Loucy (cell line): ENCODE measurements around the gene FAM240A.

Experiments
- CTCF ChIP-seq: fragments of 200-600 bp; sonication (generic); conservative IDR thresholded peaks from 2 replicates; pipeline ENCODE4 v1.5.1; 2014; ENCODE audit warnings: mild to moderate bottlenecking, antibody characterized with exemption, low read length
- EZH2phosphoT487 ChIP-seq: fragments of 200-600 bp; IDR thresholded peaks from 2 replicates; pipeline ENCODE4 v1.6.1; 2018; ENCODE audit warnings: antibody characterized with exemption, mild to moderate bottlenecking, moderate library complexity, borderline replicate concordance

DNA sequence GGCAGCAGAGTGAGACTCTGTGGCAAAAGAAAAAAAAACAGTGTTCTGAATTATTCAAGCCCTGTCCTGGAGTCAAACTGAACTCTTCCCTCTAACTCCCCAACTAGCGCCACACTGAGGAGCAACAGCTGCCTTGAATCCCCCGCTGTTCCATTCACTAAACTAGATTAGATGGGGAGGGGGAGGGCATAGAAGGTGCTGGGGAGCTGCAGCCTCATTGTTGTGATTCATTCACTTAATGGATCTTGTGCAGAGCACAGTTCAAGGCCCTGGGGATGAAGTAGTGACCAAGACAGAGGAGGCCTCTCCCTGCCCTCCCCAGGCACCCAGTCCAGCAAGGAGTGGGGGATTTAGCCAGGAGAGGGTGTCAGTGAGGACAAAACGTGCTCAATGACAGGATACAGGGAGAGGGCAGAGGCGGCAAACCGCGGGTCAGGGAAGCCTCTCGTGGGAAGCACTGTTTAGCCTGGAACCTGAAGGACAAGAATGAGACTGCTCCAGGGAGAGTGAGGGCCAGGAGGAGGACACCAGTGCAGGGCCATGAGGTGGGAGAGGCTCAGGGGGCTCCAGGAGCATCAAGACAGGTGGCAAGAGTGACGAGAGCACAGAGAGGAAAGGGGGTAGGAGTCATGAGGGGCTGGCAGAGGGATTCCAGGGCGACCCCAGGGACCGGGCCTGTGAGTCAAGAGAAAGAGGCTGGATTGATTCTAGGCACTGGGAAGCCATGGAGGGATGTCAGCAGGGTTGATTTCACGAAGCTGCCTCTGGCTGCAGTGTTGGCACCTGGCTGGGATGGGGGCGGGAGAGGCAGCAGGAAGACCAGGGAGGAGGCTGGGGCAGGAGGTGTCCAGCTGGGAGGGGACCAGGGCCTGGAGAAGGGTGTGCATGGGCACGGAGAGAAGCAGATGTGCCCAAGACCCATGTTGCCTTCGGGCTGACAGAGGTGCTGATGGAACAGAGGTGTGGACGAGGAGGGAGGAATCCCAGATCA lies 49.7 kb downstream of the FAM240A start:
- TF ChIP-seq CTCF (no peak), EZH2phosphoT487 (no peak)
